ENCODE measurements around the gene ARFRP1.

ARFRP1 gene

GRCh38 chr20:63690003-63690897, 17.5 kb downstream of the ARFRP1 start:
- no peak for DNase-seq

- no peak for DNase-seq
These were observed 18.5 kb downstream of the ARFRP1 start for GRCh38 chr20:63689046-63690002.

- no peak for DNase-seq
These were observed 19.3 kb downstream of the ARFRP1 start for GRCh38 chr20:63688228-63689045.

GRCh38 chr20:63687419-63688178, 20.2 kb downstream of the ARFRP1 start:
- no peak for DNase-seq

- peak; percentile 69 for DNase-seq
These were observed 21.1 kb downstream of the ARFRP1 start for GRCh38 chr20:63686492-63687321.

GRCh38 chr20:63686094-63686491, 21.7 kb downstream of the ARFRP1 start:
- no peak for DNase-seq

- DNase-seq: no peak
These were observed 22.3 kb downstream of the ARFRP1 start for GRCh38 chr20:63685269-63686026.

- DNase-seq: peak; percentile 96
These were observed 25.2 kb downstream of the ARFRP1 start for GRCh38 chr20:63682384-63683139.

GRCh38 chr20:63681609-63682142, 26.1 kb downstream of the ARFRP1 start:
- DNase-seq: no peak

- DNase-seq: no peak
These were observed 26.7 kb downstream of the ARFRP1 start for GRCh38 chr20:63680857-63681608.

GRCh38 chr20:63680427-63680826, 27.3 kb downstream of the ARFRP1 start:
- DNase-seq: no peak

GRCh38 chr20:63679799-63680305, 27.9 kb downstream of the ARFRP1 start:
- DNase-seq: no peak

GRCh38 chr20:63678667-63679465, 28.9 kb downstream of the ARFRP1 start:
- DNase-seq: no peak

- DNase-seq: no peak
These were observed 29.7 kb downstream of the ARFRP1 start for GRCh38 chr20:63678071-63678470.

- no peak for DNase-seq
These were observed 32.0 kb downstream of the ARFRP1 start for GRCh38 chr20:63675681-63676368.

GRCh38 chr20:63673951-63674350, 33.8 kb downstream of the ARFRP1 start:
- no peak for DNase-seq

GRCh38 chr20:63672666-63673065, 35.1 kb downstream of the ARFRP1 start:
- DNase-seq: no peak
